ENCODE measurements around the gene FARS2.

GRCh38 chr6:5315881-5316280 lies 54.6 kb downstream of the FARS2 start:
- TF ChIP-seq, protein P1, sequence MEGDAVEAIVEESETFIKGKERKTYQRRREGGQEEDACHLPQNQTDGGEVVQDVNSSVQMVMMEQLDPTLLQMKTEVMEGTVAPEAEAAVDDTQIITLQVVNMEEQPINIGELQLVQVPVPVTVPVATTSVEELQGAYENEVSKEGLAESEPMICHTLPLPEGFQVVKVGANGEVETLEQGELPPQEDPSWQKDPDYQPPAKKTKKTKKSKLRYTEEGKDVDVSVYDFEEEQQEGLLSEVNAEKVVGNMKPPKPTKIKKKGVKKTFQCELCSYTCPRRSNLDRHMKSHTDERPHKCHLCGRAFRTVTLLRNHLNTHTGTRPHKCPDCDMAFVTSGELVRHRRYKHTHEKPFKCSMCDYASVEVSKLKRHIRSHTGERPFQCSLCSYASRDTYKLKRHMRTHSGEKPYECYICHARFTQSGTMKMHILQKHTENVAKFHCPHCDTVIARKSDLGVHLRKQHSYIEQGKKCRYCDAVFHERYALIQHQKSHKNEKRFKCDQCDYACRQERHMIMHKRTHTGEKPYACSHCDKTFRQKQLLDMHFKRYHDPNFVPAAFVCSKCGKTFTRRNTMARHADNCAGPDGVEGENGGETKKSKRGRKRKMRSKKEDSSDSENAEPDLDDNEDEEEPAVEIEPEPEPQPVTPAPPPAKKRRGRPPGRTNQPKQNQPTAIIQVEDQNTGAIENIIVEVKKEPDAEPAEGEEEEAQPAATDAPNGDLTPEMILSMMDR (IDR thresholded peaks at IDR 0.05), result no peak
- no peak for TF ChIP-seq POLR2AphosphoS5 (IDR thresholded peaks at IDR 0.05; ENCODE audit: insufficient read depth in 1 of 2, low read depth in 1 of 2)
- no peak for TF ChIP-seq POLR2A (IDR thresholded peaks at IDR 0.05)

Data from vagina (tissue), 2 donors.